ENCODE data around the gene NACAD.

- TF ChIP-seq CTCF (IDR thresholded peaks at IDR 0.05) (no peak), POLR2A (IDR thresholded peaks at IDR 0.05) (no peak)
Observed at GRCh38 chr7:45053941-45054340, 34.8 kb downstream of the NACAD start.
